ENCODE measurements around the gene GAREM1. TPM values are rescaled to one million over a fixed set of nuclear protein-coding genes. Genes with fewer than 3 reads are reported as not detected.

Gene GAREM1
- total RNA-seq, 1 experiment from 2014 or later = 1.8 TPM

DNA sequence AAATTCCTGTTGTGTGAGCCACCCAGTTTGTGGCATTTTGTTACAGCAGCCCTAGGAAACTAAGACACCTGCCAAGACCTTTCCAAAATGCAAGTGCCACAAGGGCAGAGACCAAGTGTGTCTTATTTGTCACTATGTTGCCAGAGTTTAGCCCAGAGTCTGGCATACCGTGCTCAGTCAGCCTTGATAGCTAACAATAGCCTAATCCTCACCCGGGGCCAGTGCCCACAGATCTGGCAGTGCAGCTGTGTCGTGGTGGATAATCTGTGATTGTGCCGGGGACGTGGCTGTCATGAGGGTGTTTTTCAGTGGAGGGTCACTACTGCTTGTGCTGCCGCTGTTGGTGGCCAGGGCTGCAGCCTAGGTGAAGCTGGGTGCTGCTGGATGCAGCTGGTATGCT, 227.3 kb downstream of the GAREM1 start:
- ATAC-seq (no peak), DNase-seq (no peak)
- Histone ChIP-seq H3K4me3 (ENCODE audit: low read length) (no peak overlapping the region), H3K9ac (ENCODE audit: low read length) (no peak overlapping the region), H4K20me1 (ENCODE audit: low read length) (no peaks in the 10 kb centered on the region), H3K4me2 (ENCODE audit: low read length) (no peak overlapping the region), H3K79me2 (ENCODE audit: low read length) (no peaks in the 10 kb centered on the region), H3K4me1 (ENCODE audit: insufficient read depth, low read length) (no peaks in the 10 kb centered on the region), H3K9me3 (ENCODE audit: low read length) (no peaks in the 10 kb centered on the region), H3K9me2 (replicated peaks; ENCODE audit: low read length) (no peaks in the 10 kb centered on the region), H3K27me3 (ENCODE audit: low read length) (no peaks in the 10 kb centered on the region), H3F3A (ENCODE audit: low read length, unreplicated experiment) (no peaks in the 10 kb centered on the region), H3K27ac (ENCODE audit: low read length) (no peak overlapping the region), H2AFZ (ENCODE audit: low read length) (no peak overlapping the region), H3K36me3 (ENCODE audit: low read depth, low read length) (no peaks in the 10 kb centered on the region)
- CTCF ChIA-PET = no interaction called here
- TF ChIP-seq, protein P1, sequence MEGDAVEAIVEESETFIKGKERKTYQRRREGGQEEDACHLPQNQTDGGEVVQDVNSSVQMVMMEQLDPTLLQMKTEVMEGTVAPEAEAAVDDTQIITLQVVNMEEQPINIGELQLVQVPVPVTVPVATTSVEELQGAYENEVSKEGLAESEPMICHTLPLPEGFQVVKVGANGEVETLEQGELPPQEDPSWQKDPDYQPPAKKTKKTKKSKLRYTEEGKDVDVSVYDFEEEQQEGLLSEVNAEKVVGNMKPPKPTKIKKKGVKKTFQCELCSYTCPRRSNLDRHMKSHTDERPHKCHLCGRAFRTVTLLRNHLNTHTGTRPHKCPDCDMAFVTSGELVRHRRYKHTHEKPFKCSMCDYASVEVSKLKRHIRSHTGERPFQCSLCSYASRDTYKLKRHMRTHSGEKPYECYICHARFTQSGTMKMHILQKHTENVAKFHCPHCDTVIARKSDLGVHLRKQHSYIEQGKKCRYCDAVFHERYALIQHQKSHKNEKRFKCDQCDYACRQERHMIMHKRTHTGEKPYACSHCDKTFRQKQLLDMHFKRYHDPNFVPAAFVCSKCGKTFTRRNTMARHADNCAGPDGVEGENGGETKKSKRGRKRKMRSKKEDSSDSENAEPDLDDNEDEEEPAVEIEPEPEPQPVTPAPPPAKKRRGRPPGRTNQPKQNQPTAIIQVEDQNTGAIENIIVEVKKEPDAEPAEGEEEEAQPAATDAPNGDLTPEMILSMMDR (conservative IDR thresholded peaks at IDR 0.05; ENCODE audit: low read depth, low read length) = no peak
- TF ChIP-seq EZH2phosphoT487 (IDR thresholded peaks at IDR 0.05; ENCODE audit: borderline replicate concordance, low read length) (no peak), EZH2 (IDR thresholded peaks at IDR 0.05; ENCODE audit: low read length, unreplicated experiment) (no peak)
- intact Hi-C loops (cut with micrococcal nuclease) = no loop called here
- POLR2A ChIA-PET (ENCODE audit: unreplicated experiment) = no interaction called here
- no TSS peak for BruUV-seq (replicated peaks)

DNA sequence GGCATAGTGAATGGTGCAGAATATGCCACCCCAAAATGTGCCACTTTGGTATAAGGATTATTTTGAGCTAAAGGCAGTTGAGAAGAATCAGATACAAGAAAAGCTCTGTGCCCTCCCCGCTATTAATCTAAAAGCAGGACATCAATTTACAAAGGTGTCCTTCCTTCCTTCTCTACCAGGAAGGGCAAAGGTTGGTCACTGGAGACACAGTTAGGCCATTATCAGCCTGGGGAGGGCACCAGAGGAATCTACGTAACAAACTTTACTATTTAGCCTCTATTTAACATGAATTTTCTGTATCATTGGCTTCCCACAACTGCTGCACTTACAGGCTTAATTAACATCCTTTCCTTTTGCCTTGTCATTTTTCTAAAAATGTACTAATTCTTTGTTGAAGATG, 228.3 kb downstream of the GAREM1 start:
- Histone ChIP-seq H4K20me1 (ENCODE audit: low read length) (no peaks in the 10 kb centered on the region), H3K9ac (ENCODE audit: low read length) (no peak overlapping the region), H3K4me3 (ENCODE audit: low read length) (no peak overlapping the region), H3K79me2 (ENCODE audit: low read length) (no peaks in the 10 kb centered on the region), H3K4me2 (ENCODE audit: low read length) (no peak overlapping the region), H3K36me3 (ENCODE audit: low read depth, low read length) (no peaks in the 10 kb centered on the region), H3K9me2 (replicated peaks; ENCODE audit: low read length) (no peaks in the 10 kb centered on the region), H3K9me3 (ENCODE audit: low read length) (no peaks in the 10 kb centered on the region), H3K27ac (ENCODE audit: low read length) (no peak overlapping the region), H3F3A (ENCODE audit: low read length, unreplicated experiment) (no peaks in the 10 kb centered on the region), H3K4me1 (ENCODE audit: insufficient read depth, low read length) (no peaks in the 10 kb centered on the region), H2AFZ (ENCODE audit: low read length) (no peak overlapping the region), H3K27me3 (ENCODE audit: low read length) (no peaks in the 10 kb centered on the region)
- ChIA-PET CTCF (no interaction called here), POLR2A (ENCODE audit: unreplicated experiment) (no interaction called here)
- no TSS peak for BruUV-seq (replicated peaks)
- DNase-seq (no peak), ATAC-seq (no peak)
- TF ChIP-seq, protein P1 (conservative IDR thresholded peaks at IDR 0.05; ENCODE audit: low read depth, low read length) = no peak
- no peak for TF ChIP-seq EZH2phosphoT487 (IDR thresholded peaks at IDR 0.05; ENCODE audit: borderline replicate concordance, low read length)
- intact Hi-C loops (cut with micrococcal nuclease) = no loop called here

DNA sequence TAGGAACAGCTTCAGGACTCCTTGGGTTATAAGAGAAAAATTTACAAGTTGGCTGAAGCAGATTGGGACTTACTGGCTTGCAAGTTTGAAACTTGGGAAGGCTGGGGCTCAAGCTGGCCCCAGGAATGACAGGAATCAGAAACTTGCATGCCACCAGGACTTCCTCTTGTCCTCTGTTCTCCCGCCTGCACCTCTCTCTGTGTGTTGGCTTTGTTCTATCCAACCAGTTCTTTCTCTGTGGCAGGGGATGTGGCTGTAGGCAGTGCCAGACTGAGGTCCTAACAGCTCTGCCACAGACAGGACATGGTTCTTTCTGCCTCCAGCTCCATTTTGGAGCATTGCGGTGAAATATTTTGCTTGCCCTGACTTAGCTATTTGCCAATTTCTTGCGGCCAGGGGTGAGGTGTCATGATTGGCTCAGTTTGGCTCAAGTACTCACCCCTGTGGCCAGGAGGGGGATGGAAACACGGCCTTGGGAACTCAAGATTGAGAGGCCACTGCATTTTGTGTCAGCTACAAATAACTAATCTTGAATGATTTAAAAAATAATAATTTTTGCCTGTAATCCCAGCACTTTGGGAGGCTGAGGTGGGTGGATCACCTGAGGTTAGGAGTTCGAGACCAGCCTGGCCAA, 231.9 kb downstream of the GAREM1 start:
- Histone ChIP-seq H2AFZ (ENCODE audit: low read length) (no peak overlapping the region), H3K27me3 (ENCODE audit: low read length) (no peaks in the 10 kb centered on the region), H3K4me1 (ENCODE audit: insufficient read depth, low read length) (no peaks in the 10 kb centered on the region), H3F3A (ENCODE audit: low read length, unreplicated experiment) (no peaks in the 10 kb centered on the region), H3K27ac (ENCODE audit: low read length) (no peak overlapping the region), H3K9me2 (replicated peaks; ENCODE audit: low read length) (no peaks in the 10 kb centered on the region), H3K4me3 (ENCODE audit: low read length) (no peak overlapping the region), H3K4me2 (ENCODE audit: low read length) (no peak overlapping the region), H3K36me3 (ENCODE audit: low read depth, low read length) (no peaks in the 10 kb centered on the region), H3K79me2 (ENCODE audit: low read length) (no peaks in the 10 kb centered on the region), H4K20me1 (ENCODE audit: low read length) (no peaks in the 10 kb centered on the region), H3K9ac (ENCODE audit: low read length) (no peak overlapping the region), H3K9me3 (ENCODE audit: low read length) (no peaks in the 10 kb centered on the region)
- ChIA-PET CTCF (no interaction called here), POLR2A (ENCODE audit: unreplicated experiment) (no interaction called here)
- DNase-seq = no peak
- intact Hi-C loops (cut with micrococcal nuclease) = no loop called here
- TF ChIP-seq, protein P1 (conservative IDR thresholded peaks at IDR 0.05; ENCODE audit: low read depth, low read length) = no peak
- no peak for TF ChIP-seq EZH2 (IDR thresholded peaks at IDR 0.05; ENCODE audit: low read length, unreplicated experiment)
- no peak for TF ChIP-seq EZH2phosphoT487 (IDR thresholded peaks at IDR 0.05; ENCODE audit: borderline replicate concordance, low read length)
- no TSS peak for BruUV-seq (replicated peaks)
- ATAC-seq = no peak
